ENCODE results near the gene TLL2. TPM values are rescaled to one million over a fixed set of nuclear protein-coding genes. Genes with fewer than 3 reads are reported as not detected.

TLL2 gene
- total and polyA plus RNA-seq, 2 of the 4 experiments (the other 2 are of a cell fraction), result under 0.01 to 0.05 TPM

- H3K14ac ChIP-seq (replicated peaks; ENCODE audit: low read depth, low read length), result no peak overlapping the region
- H2AK5ac ChIP-seq (ENCODE audit: low read depth, low read length), result no peak overlapping the region
- no peak overlapping the region for H3K56ac ChIP-seq (ENCODE audit: extremely low read depth, insufficient read depth, low read length)
- no peak overlapping the region for H3K4me3 ChIP-seq (ENCODE audit: insufficient read depth, low read depth, low read length)
- TF ChIP-seq CTCF (conservative IDR thresholded peaks at IDR 0.05; ENCODE audit: low read depth, low read length) (no peak), ELK1 (IDR thresholded peaks at IDR 0.05; ENCODE audit: borderline replicate concordance, low read depth, low read length) (no peak), NFE2L2 (IDR thresholded peaks at IDR 0.05; ENCODE audit: low read depth, low read length) (no peak), RAD21 (IDR thresholded peaks at IDR 0.05; ENCODE audit: low read length) (no peak), MAZ (IDR thresholded peaks at IDR 0.05; ENCODE audit: borderline replicate concordance, low read depth, low read length) (no peak), POLR2A (IDR thresholded peaks at IDR 0.05; ENCODE audit: low read depth, low read length) (no peak), USF2 (IDR thresholded peaks at IDR 0.05; ENCODE audit: low read depth, low read length) (no peak), SMC3 (IDR thresholded peaks at IDR 0.05; ENCODE audit: low read depth, low read length) (no peak), CEBPB (IDR thresholded peaks at IDR 0.05; ENCODE audit: low read depth, low read length) (no peak), BHLHE40 (IDR thresholded peaks at IDR 0.05; ENCODE audit: low read depth, low read length) (no peak), CHD1 (IDR thresholded peaks at IDR 0.05; ENCODE audit: low read depth, low read length) (no peak), RCOR1 (IDR thresholded peaks at IDR 0.05; ENCODE audit: insufficient replicate concordance, low read length) (no peak), RFX5 (IDR thresholded peaks at IDR 0.05; ENCODE audit: low read depth, low read length) (no peak), MXI1 (IDR thresholded peaks at IDR 0.05; ENCODE audit: borderline replicate concordance, low read depth, low read length) (no peak), FOS (IDR thresholded peaks at IDR 0.05; ENCODE audit: low read depth, low read length) (no peak), MAFK (IDR thresholded peaks at IDR 0.05; ENCODE audit: low read depth, low read length) (no peak)
- H2BK5ac ChIP-seq (ENCODE audit: low read depth, low read length, poor library complexity, severe bottlenecking), result no peak overlapping the region
- ATAC-seq (ENCODE audit: low read depth) (no peak), DNase-seq (no peak)
- no peak overlapping the region for H4K8ac ChIP-seq (ENCODE audit: low read depth in 2 of 2, low read length in 2 of 2)
- H3K23ac ChIP-seq (ENCODE audit: low read depth, low read length), result no peak overlapping the region
- H3K9ac ChIP-seq (ENCODE audit: low read depth, low read length), result no peak overlapping the region
- no peak overlapping the region for H2BK120ac ChIP-seq (ENCODE audit: low read depth, low read length)
- H3K18ac ChIP-seq (ENCODE audit: low read depth, low read length), result no peak overlapping the region
- H3K9me3 ChIP-seq (ENCODE audit: control insufficient read depth, insufficient read depth, low read length), result no peaks in the 10 kb centered on the region
- H2BK20ac ChIP-seq (ENCODE audit: low read depth, low read length), result no peak overlapping the region
- no peaks in the 10 kb centered on the region for H3K79me1 ChIP-seq (ENCODE audit: low read depth in 1 of 2, low read length in 2 of 2)
- intact Hi-C loops (cut with micrococcal nuclease), result no loop called here
- ChIA-PET POLR2A (ENCODE audit: unreplicated experiment) (no interaction called here), CTCF (no interaction called here)
- no peak overlapping the region for H4K5ac ChIP-seq (ENCODE audit: low read depth, low read length)
- H3K27me3 ChIP-seq (ENCODE audit: control insufficient read depth, insufficient read depth, low read length), result peaks cover 2% of the 10 kb centered on the region
- in situ Hi-C loops (cut with MboI; ENCODE audit: low sequenced_read_pairs), result no loop called here
- 39% methylated on average over 2 of the region's 13 CpGs; no CpG with 5 or more reads in 1 of the 2 experiments for WGBS, 2 experiments (ENCODE audit: extremely low coverage in 2 of 2, insufficient read length in 1 of 2)
- H3K27ac ChIP-seq (ENCODE audit: insufficient read depth, low read length), result no peak overlapping the region
- dilution Hi-C loops (cut with HindIII; ENCODE audit: low sequenced_read_pairs, unreplicated experiment), result no loop called here
- H4K91ac ChIP-seq (ENCODE audit: insufficient read depth, low read depth, low read length), result no peak overlapping the region
- no peaks in the 10 kb centered on the region for H3K9me1 ChIP-seq (ENCODE audit: insufficient read depth, low read length)
- no peaks in the 10 kb centered on the region for H4K20me1 ChIP-seq (ENCODE audit: insufficient read depth, low read length)
- BruUV-seq (replicated peaks), result no TSS peak
- H2AFZ ChIP-seq (replicated peaks; ENCODE audit: low read length, poor library complexity), result no peak overlapping the region
- H2BK15ac ChIP-seq (ENCODE audit: low read depth, low read length), result no peak overlapping the region
- no peak overlapping the region for H3K4me2 ChIP-seq (ENCODE audit: low read depth, low read length)
- H3K4me1 ChIP-seq (ENCODE audit: control insufficient read depth, insufficient read depth, low read length), result no peaks in the 10 kb centered on the region
- no peaks in the 10 kb centered on the region for H3K36me3 ChIP-seq (ENCODE audit: control insufficient read depth, insufficient read depth, low read length)
- H3K4ac ChIP-seq (ENCODE audit: low read depth, low read length), result no peak overlapping the region
- H2AK9ac ChIP-seq (replicated peaks; ENCODE audit: low read depth, low read length, poor library complexity), result no peak overlapping the region
Observed at GRCh38 chr10:96413151-96413787, 100.5 kb downstream of the TLL2 start.
